Stimulated activated CD4-positive, alpha-beta T cell treated with anti-CD3 and anti-CD28 coated beads, TNF-alpha, amount 100 ng/mL, for 1 hour (primary cell): Measurements from ENCODE around the gene UQCC2.

Source experiments
- DNase-seq, 3 donors: peaks; one replicate each; pipeline ENCODE4 v3.0.0-alpha.2; 2020; ENCODE audit warnings: low read depth in 3 of 3, low spot score in 1 of 3

UQCC2 gene

DNA sequence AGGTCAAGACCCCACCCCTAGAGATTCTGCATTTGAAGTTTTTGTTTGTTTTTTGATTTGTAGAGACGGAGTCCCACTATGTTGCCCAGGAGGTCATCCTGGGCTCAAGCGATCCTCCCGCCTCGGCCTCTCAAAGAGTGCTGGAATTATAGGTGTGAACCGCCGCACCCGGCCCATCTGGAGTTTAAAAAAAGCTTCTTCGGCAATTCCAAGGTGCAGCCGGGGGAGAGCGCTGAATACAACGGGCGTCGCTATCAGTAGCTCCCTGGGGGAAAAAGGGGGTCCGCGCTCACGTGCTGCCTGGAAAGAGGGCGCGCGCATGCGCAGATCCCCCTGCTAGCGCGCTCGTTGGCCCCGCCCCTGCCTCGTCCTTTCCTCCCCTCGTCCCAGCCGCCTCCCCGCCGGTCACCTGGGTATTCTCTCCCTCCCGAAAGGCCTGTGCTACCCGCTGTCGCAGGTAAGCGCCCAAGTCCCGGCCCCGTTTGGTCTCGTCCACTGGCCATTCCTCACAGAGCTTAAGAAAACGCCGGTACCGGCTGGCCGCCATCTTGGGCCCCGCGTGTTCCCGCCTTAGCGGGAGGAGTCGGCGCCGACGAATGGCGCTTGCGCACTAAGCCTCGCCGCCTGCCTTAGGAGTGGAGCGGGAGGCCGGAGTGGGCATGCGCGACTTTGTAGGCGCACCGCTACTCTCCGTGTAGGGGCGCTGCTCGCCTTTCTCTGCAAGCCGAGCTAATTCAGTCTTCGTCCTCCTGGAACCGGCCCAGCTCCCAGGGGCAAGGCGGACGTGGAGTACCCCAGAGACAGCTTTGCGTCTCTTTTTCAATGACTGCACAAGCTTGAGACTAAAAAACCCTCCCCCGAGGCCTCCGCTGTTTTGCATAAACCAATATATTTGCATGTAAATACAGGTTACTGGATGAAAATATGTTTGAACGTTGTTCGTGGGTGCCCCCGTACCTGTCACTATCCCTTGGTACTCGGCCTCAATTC lies at the start of gene UQCC2:
Gene UQCC2 (minus strand): TSS at position 561 of the 990 bp plus-strand sequence. CDS start 14 bp downstream, at position 547.
- peak; percentile 93 to 95 (median 94) for DNase-seq

- no peak for DNase-seq
Observed at GRCh38 chr6:33759887-33760629, 48.6 kb upstream of the UQCC2 start.

DNA sequence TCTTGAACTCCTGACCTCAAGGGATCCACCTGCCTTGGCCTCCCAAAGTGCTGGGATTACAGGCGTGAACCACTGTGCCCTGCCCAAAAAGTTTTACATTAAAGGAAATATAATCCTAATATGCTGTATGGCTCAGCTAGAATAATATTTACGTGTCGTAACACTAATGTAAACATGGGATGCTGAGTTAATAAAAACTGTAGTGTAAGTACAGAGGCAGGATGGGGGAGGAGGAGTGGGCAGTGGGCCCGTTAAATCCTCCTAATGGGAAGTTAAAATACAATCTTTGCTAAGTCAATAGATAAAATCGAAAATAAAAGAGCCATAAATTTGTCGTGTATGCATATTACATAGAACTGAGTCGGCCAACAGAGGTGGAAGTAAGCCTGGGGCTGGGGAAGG lies 47.3 kb upstream of the UQCC2 start:
- no peak for DNase-seq

- no peak for DNase-seq
Observed at GRCh38 chr6:33757906-33758305, 46.4 kb upstream of the UQCC2 start.

DNA sequence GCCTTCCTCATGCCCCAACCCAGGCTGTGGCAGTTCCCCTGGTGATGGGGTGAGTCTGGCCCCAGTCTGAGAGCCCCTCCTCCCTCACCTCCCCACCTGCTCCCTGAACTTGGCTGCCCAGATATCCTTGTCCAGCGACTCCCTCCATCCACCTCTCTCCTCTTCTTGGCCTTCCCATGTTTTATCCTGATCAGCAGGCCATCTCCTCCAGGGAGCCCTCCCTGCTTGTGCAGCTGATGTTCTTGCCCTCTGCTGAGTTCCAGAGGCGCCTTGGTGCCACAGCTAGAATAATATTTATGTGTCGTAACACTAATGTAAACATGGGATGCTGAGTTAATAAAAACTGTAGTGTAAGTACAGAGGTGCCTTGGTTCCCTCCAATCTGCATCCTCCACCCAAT lies 45.6 kb upstream of the UQCC2 start:
- DNase-seq, result no peak

DNA sequence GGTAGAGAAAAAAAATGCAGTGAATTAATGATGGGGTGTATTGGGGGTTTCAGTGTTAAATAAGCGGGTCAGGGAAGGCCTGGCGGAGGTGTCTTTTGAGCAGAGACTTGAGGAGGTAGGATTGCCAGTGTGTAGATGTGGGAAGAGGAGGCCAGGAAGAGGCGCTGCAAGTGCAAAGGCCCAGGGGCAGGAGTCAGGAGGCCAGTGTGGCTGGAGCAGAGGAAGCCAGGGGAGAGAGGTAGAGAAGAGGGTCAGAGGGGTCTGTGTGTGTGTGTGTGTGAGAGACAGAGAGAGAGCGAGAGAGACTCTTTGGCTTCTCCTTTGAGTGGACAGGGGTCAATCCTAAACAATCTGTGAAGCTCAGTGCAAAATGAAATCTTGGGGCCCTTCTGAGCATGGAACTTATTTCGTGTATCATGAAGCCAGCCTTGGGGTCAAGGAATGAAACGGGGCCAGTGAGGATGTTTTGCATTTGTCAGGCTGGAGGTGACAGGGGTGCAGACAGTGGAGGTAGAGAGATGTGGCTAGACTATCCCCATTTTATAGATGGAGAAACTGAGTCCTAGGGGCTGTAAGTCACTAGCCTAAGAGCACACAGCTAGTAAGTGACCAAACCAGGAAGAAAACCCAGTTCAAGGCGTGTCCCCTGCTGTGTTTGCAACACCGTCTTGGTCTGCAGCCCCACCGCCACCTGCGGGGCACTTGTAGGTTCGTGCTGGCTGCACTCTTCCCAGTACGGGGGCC lies 44.9 kb upstream of the UQCC2 start:
- DNase-seq, result no peak

- DNase-seq, result no peak
Observed at GRCh38 chr6:33755070-33755869, 43.8 kb upstream of the UQCC2 start.

DNA sequence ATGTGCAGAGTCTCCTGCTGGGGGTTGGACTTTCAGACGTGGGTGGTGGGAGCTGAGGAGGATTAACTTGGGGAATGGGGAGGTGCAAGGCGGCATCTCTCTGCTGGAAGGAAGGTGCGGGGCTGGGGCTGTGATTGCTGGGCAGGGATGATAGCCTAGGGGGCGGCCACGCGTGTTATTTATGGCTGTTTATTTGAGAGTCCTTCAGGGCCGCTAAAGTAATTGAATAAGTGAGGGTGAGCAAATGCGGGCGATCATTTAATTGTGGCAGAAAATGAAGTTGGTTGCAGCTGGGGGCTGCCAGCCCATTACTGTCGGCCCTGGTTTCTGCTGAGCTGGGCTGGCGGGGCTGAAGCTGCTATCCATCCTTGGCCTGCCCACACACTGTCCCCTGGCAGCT lies 42.7 kb upstream of the UQCC2 start:
- no peak for DNase-seq

- DNase-seq, result no peak
Observed at GRCh38 chr6:33752646-33753015, 41.1 kb upstream of the UQCC2 start.

- DNase-seq, result no peak
Observed at GRCh38 chr6:33751771-33752645, 40.5 kb upstream of the UQCC2 start.

- no peak for DNase-seq
Observed at GRCh38 chr6:33750244-33750991, 38.9 kb upstream of the UQCC2 start.

DNA sequence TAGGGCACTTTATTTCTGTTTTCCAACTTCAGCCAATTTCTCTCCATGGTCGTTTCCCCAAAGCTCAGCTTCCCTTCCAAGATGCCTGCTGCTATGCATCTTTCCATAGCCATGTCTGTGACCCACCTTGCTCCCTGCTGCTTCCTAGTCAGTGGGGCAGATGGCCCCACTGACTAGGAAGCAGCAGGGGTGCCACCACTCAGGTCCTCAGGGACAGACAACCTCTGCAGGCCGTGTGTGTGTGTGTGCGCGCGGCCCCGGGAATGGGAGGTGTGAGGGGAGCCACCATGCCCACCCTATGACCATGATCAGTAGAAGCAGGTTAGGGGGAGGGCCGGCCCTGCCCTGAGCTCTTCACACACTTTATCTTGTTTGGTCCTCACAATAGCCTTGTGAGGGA lies 37.9 kb upstream of the UQCC2 start:
- no peak for DNase-seq

DNA sequence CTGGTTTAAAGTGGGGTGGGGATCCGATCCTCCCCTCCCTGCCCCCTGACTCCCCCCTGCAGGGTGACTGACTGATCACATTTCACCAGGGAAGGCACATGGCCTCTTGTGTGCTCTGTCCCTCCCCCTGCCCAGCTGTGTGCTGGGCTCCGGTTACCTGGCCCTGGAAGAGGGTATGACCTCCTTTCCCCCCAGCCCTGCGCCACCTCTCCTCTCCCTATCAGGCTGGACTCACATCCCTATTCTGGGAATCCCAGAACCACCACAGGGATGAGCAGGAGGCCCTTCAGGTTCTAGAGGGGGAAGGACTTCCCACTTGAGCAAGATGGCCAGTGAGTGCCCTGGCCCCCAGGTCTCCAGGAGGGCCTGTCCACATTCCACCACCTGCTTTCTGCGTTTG lies 37.3 kb upstream of the UQCC2 start:
- DNase-seq, result no peak

DNA sequence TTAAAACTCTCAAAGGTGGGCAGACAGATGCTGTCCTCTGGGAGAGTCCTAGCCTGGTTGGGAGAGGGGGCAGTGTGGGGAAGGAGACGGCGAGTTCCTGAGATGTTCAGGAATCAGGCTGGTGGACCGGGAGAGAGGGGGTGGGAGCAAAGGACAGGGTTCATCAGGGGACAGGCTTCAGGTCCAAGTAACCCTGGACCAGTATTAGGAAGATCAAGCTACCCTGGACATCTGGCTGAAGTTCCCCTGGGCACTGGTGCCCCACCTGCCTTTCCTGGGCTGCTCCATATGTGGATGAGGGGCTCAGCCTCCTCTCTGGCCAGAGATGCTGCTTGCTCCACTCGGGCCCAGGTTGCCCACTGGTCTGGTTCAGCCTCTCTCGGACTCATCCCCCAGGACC lies 36.3 kb upstream of the UQCC2 start:
- DNase-seq, result no peak

GRCh38 chr6:33746651-33747100 lies 35.2 kb upstream of the UQCC2 start, which contains the start of gene IP6K3:
Gene IP6K3 (minus strand): TSS chr6:33746905. CDS start chr6:33735476, 11,429 bp downstream.
- no peak for DNase-seq

DNA sequence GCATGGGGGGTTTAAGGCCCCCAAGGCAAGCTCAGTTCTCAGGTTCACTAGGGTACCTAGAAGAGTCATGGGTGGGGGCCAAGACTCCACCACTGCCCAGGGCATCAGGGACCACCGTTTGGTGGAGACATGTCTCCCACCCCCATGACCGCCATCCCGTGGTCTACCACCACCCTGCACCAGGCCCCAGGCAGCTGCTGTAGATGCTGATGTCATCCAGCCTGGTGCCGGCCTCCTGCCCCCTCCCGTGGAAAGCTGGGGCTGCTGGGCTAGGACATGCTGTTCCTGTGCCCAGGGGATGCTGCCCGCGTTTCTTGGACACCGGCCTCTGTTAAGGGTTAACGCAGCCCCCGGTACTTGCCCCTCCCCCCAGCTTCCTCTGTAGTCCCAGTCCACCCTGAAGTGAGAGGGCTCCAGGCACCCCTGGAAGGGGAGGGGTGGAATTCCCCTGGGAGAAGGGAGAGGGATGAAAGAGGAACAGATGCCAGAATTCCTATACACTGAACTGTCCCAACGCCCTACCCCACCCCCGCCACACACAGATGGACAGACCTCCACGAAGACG lies 34.6 kb upstream of the UQCC2 start:
- no peak for DNase-seq

- DNase-seq, result no peak
Observed at GRCh38 chr6:33745548-33745947, 34.0 kb upstream of the UQCC2 start.

- DNase-seq, result no peak
Observed at GRCh38 chr6:33744895-33745546, 33.5 kb upstream of the UQCC2 start.
